ENCODE results near the gene PROSER2.
"Not testable (repeated sequence)": the region's sequence is repeated elsewhere in the genome, so short reads cannot be mapped to it uniquely, and the experiment has no call there.

PROSER2 gene

DNA sequence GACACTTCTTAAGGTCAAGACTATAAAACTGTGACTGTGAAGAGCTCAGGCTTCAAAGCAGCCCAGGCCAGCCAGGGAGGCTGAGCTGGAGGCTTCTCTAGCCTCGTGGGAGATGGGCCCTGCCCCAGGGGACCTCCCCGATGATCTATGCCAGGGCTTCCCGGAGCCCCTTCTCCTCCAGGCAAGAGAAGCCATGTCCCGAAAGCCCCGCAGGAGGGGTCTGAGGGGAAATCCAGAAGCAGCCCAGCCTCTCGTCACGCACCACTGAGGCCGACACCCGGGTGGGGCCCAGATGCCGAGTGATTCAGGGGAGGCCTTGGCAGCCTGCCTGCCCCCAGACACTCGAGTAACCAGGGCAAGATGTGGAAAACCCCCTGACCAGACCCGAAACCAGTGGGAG is 63.7 kb downstream of the PROSER2 start:
- no peak for DNase-seq

DNA sequence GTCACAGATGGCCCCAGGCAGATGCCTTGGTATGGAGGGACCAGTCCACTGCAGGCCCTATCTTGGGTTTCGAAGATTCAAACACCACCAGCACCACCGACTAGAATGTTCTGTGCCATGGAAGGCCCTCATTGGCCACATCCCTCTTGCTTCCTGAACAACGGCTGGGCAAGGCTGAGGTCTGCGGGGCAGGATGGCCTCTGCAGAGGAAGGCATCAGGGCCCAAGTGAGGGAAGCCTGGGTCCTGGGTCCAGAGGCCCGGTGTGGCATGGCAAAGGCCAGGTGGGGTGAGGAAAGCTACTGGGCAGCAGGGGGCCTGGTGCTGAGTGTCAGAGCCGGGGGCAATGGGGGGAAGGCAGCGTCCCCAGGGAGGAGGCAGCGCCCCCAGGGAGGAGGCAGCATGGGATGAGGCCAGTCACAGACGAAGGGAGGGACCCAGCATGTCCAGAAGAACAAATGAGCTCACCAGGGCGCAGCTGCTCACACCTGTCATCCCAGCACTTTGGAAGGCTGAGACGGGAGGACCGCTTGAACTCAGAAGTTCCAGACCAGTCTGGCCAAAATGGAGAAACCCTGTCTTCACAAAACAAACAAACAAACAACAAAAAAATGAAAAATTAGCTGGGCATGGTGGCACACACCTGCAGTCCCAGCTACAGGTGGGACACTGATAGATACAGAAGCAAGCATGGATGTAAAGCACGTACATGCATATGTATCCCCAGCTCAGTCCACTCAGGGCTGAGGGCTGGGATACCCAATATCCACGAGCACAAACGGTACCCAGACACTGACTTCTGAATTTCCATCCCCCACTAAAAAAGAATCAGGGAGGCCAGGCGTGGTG is 64.4 kb downstream of the PROSER2 start:
- DNase-seq: no peak

DNA sequence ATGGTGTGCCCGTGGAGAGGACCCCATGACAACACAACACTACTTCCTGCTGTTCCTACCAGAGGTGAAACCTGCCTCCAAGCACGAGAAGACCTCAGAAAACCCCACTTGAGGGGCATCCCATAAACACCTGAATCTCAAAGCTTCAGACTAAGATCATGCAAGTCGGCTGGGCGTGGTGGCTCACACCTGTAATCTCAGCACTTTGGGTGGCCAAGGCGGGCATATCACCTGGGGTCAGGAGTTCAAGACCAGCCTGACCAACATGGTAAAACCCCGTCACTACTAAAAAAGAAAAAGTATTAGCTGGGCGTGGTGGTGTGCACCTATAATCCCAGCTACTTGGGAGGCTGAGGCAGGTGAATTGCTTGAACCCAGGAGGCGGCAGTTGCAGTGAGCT is 66.1 kb downstream of the PROSER2 start:
- not testable (repeated sequence) for DNase-seq

DNA sequence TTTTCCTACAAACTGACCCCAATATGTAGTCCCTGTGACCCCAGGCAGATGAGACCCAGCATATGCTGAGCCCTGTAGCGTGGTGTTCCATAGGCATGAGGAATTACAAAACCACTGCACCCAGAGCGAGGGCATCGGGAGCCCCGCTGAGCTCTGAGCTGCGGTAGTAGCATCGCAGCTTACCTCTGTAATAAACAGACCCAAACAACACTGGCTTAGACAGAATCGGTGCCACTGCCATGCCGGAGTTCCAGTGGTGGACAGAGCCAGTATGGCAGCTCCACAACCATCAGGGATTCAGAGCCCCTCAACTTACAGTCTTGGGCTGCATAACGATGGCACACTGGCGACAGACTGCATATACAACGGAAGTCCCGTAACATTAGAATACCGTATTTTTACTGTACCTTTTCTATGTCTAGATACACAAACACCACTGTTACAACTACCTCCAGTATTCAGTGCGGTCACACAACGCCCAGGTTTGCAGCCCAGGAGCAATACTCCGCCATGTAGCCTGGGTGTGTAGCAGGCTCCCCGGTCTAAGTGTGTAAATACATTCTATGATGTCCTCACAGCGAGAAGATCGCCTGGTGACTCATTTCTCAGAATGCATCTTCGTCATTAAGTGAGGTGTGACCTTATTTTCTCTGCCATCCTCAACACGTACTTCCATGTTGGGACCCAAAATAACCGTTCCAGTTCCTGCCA is 68.8 kb downstream of the PROSER2 start:
- no peak for DNase-seq

DNA sequence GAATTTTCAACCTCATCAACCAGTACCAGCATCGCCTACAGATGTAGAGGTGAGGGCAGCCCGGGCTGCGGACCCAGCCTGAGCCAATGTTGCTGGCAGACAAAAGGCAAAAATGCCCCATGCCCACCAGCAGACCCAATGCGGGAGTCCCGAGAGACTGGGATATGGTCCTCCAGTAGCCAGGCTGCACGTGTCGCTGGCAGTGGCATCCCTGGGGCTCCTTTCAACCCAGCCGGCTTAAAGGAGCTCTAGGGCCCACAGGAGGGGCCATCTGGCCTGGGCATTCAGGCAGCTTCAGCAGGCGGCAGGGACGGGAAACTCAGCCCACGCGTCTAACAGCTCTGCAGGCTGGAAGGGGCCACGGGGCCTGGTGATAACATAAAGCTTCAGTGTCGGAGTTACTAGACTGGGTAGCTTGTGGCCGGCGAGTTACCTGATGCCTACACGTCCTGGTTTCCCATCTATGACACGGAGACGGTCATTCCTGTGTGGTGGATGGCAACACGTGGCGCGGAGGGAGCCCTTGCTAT is 70.7 kb downstream of the PROSER2 start:
- DNase-seq: no peak

DNA sequence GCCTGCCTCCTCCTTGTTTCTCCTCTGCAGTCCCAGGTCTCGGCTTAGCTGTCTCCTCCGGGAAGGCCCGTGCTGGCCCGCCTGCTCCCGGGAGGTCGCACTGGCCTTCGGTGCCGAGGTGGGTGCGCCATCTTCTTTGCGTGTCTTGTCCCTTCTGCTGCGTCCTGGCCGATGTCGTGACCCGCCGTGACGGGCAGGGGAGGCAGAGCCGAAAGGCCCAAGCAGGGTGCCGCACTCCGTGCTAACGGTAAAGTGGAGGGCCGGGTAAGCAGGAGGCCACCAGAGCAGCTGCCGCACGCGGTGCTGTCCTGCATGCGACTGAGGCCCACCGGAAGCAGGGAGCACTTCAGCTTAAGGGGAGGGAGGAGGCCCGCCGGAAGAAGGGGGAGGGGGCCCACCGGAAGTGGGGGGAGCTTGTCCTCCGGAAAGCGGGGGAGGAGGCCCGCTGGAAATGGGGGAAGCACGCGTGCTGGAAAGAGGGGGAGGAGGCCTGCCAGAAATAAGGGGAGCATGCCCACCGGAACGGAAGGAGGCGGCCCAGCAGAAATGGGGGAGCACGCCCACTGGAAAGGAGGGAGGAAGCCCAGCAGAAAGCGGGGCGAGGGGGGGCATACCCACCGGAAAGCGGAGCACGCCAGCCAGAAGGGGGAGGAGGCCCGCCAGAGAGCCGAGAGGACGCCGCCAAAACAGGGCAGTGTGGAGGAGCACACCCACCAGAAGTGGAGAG is 71.4 kb downstream of the PROSER2 start:
- no peak for DNase-seq

DNA sequence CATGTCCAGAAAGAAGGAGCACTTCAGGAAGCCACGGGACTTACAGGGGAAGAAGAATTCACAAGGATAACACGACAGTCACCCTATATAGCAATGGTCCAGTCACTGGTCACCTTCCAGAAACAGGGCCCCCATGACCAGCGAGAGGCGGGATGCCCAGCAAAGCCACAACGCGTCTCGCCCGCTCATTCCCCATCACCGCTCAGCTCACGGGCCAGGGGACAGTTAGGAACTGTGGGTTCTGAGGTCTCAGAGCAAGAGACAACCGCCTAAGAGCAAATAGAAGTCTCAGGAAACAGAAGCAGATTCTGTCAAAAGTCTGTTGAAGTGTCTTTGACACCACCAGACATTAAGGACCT is 71.9 kb downstream of the PROSER2 start:
- DNase-seq: no peak

DNA sequence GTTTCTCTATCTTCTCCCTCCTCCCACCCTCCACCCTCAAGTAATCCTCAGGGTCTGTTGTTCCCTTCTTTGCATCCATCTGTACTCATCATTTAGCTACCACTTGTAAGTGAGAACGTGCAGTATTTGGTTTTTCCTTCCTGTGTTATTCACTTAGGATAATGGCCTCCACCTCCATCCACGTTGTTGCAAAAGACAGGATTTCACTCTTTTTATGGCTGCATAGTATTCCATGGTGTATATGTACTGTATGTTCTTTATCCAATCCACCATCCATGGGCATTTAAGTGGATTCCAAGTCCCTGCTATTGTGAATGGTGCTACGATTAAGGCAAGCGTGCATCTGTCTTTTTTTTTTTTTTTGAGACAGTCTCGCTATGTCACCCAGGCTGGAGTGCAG is 72.4 kb downstream of the PROSER2 start:
- no peak for DNase-seq

DNA sequence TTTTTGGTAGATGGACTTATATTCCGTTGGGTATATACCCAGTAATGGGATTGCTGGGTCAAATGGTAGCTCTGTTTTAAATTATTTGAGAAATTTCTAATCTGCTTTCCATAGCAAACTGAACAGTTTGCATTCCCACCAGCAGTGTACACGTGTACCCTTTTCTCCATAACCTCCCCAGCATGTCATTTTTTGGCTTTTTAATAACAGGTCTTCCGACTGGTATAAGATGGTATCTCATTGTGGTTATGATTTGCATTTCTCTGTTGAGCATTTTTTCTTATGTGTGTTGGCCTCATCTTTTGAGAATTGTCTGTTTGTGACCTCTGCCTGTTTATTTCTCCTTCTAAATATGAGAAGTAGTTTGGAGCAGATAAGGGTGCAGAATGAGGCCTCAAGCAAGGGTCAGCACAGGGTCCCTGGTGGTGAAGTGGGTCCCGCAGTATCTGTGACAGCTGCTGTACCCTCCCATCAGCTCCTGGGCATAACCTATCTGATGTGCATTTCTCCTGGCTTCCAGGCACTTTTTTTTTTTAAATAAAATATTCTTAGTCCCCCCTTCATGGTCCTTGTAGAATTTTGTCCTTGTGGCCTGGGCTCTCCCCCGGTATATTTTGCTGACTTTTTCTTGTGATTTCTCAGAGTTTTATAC is 73.5 kb downstream of the PROSER2 start:
- DNase-seq: no peak

DNA sequence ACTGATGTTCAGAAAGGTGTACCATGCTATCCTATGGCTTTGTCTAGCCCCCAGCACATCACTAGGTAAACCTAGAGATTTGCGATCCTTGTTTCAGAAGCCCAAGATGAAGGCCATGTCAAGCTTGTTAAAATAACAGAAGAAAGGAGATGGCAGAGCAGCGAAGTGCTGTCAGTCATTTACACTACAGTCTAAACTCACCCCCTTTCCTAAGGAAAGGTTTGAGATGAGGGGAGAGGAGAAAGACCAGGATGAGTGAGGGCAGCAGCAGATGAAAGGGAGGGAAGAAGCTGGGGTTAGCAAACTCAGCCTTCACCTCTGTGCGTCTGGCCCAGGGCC is 74.8 kb downstream of the PROSER2 start:
- no peak for DNase-seq

DNA sequence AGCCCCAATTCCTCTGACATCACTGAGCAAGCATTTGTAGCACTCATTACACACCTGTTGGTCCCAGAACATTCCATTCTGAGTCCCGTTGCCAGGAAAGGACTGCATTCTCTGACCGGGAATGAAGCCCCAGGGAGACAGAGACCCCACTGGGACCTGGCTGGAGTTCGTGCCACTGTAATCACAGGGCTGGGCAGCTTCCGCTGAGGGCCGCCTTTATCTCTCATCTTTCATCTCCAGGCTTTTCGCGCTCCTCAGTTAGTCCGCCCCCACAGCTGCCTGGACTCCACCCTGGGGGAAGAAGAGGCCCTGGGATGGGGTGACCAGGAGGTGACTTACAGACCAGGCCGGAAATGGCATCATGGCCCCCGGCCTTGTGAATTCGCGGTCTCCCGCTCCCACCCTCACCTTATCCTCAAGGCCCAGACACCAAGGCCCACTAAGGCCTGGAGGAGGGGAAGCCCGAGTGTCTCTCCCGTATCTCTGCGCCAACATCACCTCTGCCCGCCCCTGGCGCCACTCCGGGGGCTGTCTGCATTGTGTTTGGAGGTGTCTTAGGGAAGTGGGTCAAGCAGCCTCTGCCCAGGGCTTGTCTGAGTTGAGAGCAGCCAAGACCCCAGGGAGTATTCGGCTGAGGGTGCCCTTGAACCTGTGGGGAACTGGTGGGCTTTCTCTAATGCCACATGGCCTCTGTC is 75.4 kb downstream of the PROSER2 start:
- no peak for DNase-seq

DNA sequence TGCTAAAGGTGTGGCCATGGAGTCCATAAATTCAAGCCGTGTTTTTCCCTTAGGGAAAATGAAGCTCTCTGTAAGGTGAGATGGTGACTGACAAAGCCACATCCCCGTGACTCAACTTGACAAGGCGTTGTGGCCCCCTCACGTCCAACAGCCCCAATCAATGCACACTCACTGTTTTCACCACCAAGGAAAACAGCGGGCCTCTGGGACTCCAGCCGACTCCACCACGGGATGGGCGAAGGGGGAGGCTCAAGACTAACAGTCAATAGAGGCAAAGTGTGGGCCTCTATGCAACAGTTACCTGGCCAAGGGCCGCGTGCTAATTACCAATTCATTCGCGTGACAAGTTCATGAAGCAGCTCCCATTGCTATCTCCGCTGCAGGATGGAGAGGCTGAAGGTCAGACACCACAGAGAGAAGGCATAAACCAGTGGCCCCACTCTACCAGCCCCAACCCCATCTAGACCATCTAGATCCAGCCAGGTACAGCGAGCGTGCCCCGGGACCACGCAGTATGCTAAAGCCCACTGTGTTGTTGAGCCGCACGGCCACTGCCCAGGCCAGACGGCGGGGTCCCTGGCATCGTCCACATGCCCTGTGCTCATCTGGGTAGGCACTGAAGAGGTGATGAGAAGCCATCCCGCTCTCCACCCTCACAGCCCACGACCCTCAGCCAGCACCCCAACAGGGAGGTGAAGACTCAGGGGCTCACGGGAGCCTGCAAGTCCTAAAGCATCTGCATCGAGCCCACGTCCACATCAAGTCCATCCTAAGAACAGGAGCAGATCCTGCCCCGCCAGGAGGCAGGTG is 76.1 kb downstream of the PROSER2 start:
- DNase-seq: no peak

DNA sequence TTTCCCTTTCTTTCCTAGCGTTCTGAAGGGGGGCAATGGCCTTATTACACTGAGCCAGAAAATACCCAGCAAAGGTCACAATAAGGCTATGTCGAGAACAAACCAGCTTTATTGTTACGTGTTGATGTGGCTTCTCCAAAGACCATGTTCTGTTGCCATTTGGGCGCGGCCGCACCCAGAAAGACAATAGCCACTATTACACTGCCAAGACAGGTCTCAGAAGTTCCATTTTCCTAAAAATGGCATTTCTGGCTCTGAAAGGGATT is 77.8 kb downstream of the PROSER2 start:
- no peak for DNase-seq

DNA sequence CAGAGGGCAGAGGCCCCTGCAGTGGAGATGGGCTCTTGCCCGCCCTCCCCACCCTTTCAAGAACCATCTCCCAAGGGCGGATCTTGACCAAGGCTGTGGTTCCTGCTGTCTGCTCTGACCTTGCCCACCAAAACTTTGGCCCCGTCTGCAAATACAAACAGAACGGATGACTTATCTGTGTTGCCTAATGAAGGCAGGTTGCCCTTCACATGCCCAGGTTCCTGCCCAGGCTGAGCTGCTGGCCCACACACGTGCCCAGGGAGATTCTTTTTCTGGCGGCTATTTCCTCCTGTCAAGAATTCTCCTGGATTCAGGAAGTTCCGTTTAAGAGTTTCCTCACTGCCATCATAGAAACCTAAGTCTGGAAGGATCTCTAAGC is 78.3 kb downstream of the PROSER2 start:
- DNase-seq: no peak

DNA sequence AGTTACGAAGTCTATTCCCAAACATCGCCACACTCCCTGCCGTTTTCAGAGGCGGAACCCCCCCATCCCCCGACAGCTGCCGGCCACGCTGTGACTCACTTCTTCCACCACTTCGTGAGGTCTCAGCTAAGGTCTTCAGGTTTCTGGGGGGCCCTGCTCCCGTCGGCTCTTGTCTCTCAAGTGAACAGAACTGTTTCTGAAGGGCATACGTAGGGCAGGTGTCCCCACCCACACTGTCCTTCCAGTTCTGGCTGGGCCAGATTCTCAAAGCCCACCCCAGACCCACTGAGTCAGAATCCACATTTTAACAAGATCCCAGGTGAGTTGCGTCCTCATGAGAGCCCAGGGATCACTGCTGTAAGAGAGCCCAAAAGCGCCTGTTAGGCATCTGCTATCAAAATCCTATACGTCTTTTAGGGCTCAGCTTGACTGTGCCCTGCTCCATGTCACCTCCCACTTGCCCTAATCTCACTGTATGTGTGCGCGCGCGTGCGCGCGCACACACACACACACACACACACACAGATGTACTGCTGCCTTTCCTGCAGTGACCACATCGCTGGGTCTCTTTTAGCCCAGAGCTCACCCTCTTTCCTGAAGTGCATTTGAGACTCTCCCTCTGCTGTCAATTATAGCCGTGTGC is 78.8 kb downstream of the PROSER2 start:
- DNase-seq: no peak

DNA sequence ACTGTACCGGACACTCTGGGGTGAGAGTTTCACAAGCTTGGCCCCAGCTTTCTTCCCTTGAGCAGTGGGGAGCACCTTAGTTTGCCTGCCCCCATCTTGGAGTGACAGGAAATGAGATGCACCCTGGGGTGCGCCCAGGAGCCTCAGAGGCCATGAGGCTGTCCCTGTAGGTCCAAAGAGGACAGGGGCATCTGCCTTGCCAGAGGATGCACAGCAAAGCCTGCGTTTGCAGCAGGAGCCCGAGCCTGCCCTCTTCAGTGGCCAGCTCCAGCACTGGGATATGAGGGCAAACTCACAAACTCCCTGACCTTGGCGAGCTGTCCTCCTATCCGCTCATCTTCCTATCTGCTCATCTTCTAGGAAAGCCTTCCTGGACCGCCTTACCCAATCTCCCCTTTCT is 79.5 kb downstream of the PROSER2 start:
- DNase-seq: no peak

DNA sequence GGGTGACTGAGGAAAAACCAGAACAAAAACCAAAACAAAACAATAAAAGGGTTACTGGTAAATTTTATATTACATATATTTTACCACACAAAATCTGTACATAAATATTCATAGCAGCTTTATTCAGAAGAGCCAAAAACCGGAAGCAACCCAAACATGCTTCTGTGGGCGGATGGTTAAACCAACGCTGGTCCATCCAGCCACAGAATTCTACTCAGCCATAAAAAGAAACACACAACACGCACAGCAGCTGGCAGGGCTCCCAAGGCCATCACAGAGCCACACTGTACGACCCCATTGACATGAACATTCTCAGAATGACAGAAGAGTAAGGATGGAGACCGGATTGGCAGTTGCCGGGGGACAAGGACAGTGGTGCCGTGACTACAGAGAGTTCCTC is 83.6 kb downstream of the PROSER2 start:
- no peak for DNase-seq

DNA sequence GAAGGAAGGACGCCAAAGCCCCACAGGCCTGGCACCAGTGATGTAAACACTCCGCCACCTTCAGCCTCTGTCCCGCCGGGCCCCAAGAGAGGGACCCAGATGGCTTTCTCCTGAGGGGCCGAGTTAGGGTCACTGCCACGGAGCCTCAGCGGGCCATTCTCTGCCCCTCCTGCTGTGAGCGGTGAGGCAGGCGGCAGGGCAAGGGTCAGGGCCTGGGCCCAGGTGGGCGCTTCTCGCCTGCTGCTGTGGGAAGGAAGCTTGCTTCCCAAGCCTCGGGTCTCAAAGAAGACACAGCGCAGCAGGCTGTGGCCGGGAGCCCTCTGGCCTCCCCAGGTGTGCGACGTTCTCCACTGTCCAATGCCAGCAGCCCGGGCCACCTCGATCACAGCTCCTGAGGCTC is 84.8 kb downstream of the PROSER2 start:
- no peak for DNase-seq

DNA sequence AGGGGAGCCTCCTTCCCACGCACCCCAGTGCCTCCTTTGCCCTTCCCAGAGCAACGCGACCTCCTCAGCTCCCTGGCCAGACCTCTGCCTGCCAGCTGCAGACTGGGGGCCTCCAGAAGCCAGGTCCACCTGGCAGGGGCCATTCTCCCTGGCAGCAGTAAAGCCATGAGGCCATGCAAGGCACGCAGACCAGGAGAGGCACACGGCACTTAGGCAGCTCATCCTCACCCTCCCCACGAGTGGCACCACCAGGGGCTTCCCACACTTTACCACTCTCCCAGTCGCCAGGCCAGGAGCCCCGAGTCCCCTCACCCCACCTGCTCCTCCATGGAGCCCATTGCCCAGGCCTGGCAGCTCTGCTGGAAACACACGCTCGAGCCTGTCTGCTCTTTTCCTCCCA is 85.4 kb downstream of the PROSER2 start:
- no peak for DNase-seq

DNA sequence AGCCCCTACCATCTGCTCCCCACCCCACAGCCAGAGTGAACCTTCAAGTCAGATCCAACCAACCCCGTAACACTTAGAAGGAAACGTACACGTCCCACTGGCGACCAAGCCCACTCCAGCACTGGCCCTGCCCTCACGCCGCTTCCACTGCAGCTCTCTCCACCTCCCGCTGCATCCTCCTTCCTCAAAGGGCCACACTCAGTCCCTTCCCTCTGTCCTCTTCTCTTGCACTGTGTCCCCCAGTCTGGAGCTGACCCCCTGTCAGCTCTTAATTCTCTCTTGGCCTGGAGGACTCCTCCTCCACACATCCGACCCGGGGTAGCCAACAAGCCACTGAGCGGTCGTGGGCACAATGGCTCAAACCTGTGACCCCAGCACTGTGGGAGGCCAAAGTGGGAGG is 85.8 kb downstream of the PROSER2 start:
- DNase-seq: no peak

DNA sequence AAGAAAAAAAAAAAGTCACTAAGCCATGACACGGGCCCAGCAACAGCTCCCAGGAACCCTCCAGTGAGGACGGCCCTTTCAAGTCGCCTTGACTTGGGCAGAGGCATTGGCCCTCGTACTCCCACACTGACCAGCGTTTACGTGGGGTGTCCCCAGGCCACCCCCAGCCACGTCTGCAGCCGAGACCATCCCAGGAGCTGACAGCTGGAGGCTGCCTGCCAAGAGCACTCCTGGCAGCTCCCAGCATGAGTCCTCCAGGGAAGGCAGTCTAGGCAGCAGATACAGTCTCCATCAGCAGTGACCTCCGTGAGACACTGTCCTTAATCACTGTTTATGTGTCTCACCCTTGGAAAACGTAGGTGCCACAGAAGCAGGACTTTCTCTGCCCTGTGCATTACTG is 86.5 kb downstream of the PROSER2 start:
- no peak for DNase-seq

DNA sequence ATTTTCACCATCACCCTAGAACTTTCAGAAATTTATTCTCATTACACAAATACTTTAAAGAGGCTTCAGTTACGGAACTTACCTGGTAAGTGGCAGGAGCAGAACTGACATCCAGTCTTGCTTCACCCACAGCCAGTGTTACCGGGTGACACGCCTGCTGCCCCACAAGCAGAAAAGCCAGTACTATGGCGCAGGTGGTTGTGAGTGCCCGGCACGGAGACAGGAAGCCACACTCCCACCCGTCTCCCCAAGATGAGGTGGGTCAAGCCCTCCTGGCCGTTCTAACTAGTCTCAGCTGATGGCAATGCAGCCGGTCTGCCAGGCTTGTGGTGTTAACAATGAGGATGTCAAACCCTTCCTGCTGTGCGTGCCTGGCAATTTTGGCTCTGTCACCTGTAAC is 86.9 kb downstream of the PROSER2 start:
- no peak for DNase-seq

Measured in activated CD8-positive, alpha-beta memory T cell treated with anti-CD3 and anti-CD28 coated beads, Interleukin-2, amount 50 U/mL, for 4 hours (primary cell).